ENCODE results near the gene KCNIP3. TPM values are rescaled to one million over a fixed set of nuclear protein-coding genes. Genes with fewer than 3 reads are reported as not detected.

Gene KCNIP3
- total and polyA plus RNA-seq, 9 of the 15 experiments (the other 6 are each of a cell fraction or from before 2014, with no cell fraction given) = 0.04 TPM; not detected in 8

- Histone ChIP-seq H4K20me1 (replicated peaks; ENCODE audit: control insufficient read depth, insufficient read depth, low read length) (no peaks in the 10 kb centered on the region), H3K36me3 (ENCODE audit: control insufficient read depth, insufficient read depth, low read length) (no peaks in the 10 kb centered on the region), H2AFZ (ENCODE audit: low read depth, low read length) (no peak overlapping the region), H3K9me3 (replicated peaks; ENCODE audit: control insufficient read depth, insufficient read depth, low read depth, low read length) (no peaks in the 10 kb centered on the region), H3K79me2 (ENCODE audit: control insufficient read depth, insufficient read depth, low read length) (no peaks in the 10 kb centered on the region), H3K4me1 (replicated peaks in 1 of 2; ENCODE audit: control insufficient read depth in 2 of 2, insufficient read depth in 2 of 2, low read length in 2 of 2) (no peaks in the 10 kb centered on the region), H3K9me1 (ENCODE audit: control insufficient read depth, insufficient read depth, low read length) (no peaks in the 10 kb centered on the region), H3K4me3 (no peak overlapping the region), H3K27me3 (ENCODE audit: control insufficient read depth in 2 of 2, insufficient read depth in 2 of 2, low read length in 2 of 2) (peaks cover 10 to 44% of the 10 kb centered on the region in 2 experiments; a peak in 4 of 5 replicates), H3K9ac (ENCODE audit: insufficient read depth in 1 of 2, low read depth in 2 of 2, low read length in 2 of 2) (no peak overlapping the region), H3K27ac (ENCODE audit: extremely low read depth, low read depth, low read length) (no peak overlapping the region), H3K4me2 (ENCODE audit: insufficient read depth, low read length) (no peak overlapping the region)
- ChIA-PET CTCF (ENCODE audit: low intra/inter-chr PET ratio) (no interaction called here), POLR2A (interaction anchor here (0.6 kb wide), 1 partner anchor 17 kb away, joined by 3 read pairs; no protein-coding TSS in a partner anchor)
- no TSS peak for BruUV-seq (replicated peaks)
- DNase-seq (ENCODE audit: extremely low read depth in 1 of 4, low spot score in 3 of 4) = no peak
- intact Hi-C loops (cut with micrococcal nuclease) (no loop called here), in situ Hi-C loops (cut with MboI) (no loop called here)
- no peak for ATAC-seq
- TF ChIP-seq ZBTB34 (CRISPR knock-in tag; IDR thresholded peaks at IDR 0.05) = no peak
- TF ChIP-seq MBD1 (CRISPR knock-in tag; IDR thresholded peaks at IDR 0.05) = no peak
- no peak for TF ChIP-seq DIDO1 (tag; IDR thresholded peaks at IDR 0.05; ENCODE audit: low read depth)
- no peak for TF ChIP-seq STAT5A (IDR thresholded peaks at IDR 0.05; ENCODE audit: borderline replicate concordance, low read length)
- TF ChIP-seq ERF (CRISPR knock-in tag; IDR thresholded peaks at IDR 0.05) = no peak
- TF ChIP-seq ZSCAN29 (IDR thresholded peaks at IDR 0.05) = no peak
- no peak for TF ChIP-seq SMAD2 (IDR thresholded peaks at IDR 0.05; ENCODE audit: low read depth, low read length)
- no peak for TF ChIP-seq GTF2A2 (tag; IDR thresholded peaks at IDR 0.05)
- no peak for TF ChIP-seq ZKSCAN1 (IDR thresholded peaks at IDR 0.05; ENCODE audit: low read depth, low read length)
- TF ChIP-seq ZNF551 (CRISPR knock-in tag; IDR thresholded peaks at IDR 0.05) = no peak
- TF ChIP-seq HMGN3 (IDR thresholded peaks at IDR 0.05; ENCODE audit: borderline replicate concordance, extremely low read depth, insufficient read length, low read depth, low read length) = no peak
- TF ChIP-seq ARNT (IDR thresholded peaks at IDR 0.05) = no peak
- TF ChIP-seq ZNF184 (CRISPR knock-in tag; IDR thresholded peaks at IDR 0.05) = no peak
- FAIRE-seq = no peak
- 3% methylated on average over 8 of the region's 9 CpGs for WGBS (ENCODE audit: insufficient coverage, low coverage, missing lambda C conversion rate)
These were observed 64.3 kb downstream of the KCNIP3 start for GRCh38 chr2:95361216-95361980.

All from K562 (cell line).